ENCODE measurements around the gene TUBD1.

DNA sequence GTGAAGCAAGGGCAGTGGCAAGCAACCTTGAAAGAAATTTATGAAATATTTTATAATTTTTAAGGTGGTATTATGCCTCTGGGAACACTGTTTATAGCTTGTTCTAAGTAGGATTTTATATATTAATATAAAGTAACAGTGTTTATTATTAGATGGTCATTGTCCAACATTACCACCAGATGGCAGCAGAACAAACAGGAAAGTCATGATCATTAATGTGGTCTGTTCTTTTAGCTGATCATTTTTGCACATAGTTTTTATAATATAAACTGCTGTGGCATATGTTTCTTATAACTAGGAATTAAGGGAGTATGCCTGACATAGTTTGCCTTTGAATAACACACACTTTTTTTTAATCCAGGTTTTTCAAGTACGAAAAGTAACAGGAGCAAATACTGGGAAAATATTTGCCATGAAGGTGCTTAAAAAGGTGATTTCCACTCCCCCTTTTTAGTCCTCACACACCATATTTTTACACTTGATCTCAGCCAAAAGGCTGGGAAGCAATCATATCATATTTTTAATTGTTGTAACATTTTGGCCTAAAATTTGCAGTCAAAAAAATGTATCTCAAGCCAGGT lies 21.6 kb upstream of the TUBD1 start:
- no peak for TF ChIP-seq RARB (CRISPR knock-in tag; IDR thresholded peaks at IDR 0.05)
- TF ChIP-seq PATZ1 (CRISPR knock-in tag; IDR thresholded peaks at IDR 0.05; ENCODE audit: borderline replicate concordance), result no peak
- TF ChIP-seq ZFP3 (CRISPR knock-in tag; IDR thresholded peaks at IDR 0.05), result no peak
- TF ChIP-seq ZNF70 (CRISPR knock-in tag; IDR thresholded peaks at IDR 0.05), result no peak
- TF ChIP-seq ARNTL (CRISPR knock-in tag; IDR thresholded peaks at IDR 0.05; ENCODE audit: borderline replicate concordance, low read depth), result no peak
- no peak for TF ChIP-seq CSDC2 (CRISPR knock-in tag; IDR thresholded peaks at IDR 0.05)
- no peak for TF ChIP-seq ESRRG (CRISPR knock-in tag; IDR thresholded peaks at IDR 0.05)
- no peak for TF ChIP-seq ZNF8 (CRISPR knock-in tag; IDR thresholded peaks at IDR 0.05)
- no peak for TF ChIP-seq OSR1 (CRISPR knock-in tag; IDR thresholded peaks at IDR 0.05)
- no peak for TF ChIP-seq BACH2 (CRISPR knock-in tag; IDR thresholded peaks at IDR 0.05; ENCODE audit: borderline replicate concordance)

Data from SK-N-SH treated with all-trans-retinoic acid at 6 μM for 48 hours (cell line).